ENCODE results near the gene TAC4. TPM values are rescaled to one million over a fixed set of nuclear protein-coding genes. Genes with fewer than 3 reads are reported as not detected.

Gene TAC4
- total and polyA plus RNA-seq, 2 donors (not counting 1 experiment from before 2014, with no cell fraction given): not detected

- TF ChIP-seq EZH2 (IDR thresholded peaks at IDR 0.05; ENCODE audit: borderline replicate concordance, insufficient read depth, low read depth, low read length, poor library complexity, severe bottlenecking): no peak
- TF ChIP-seq, protein P1, sequence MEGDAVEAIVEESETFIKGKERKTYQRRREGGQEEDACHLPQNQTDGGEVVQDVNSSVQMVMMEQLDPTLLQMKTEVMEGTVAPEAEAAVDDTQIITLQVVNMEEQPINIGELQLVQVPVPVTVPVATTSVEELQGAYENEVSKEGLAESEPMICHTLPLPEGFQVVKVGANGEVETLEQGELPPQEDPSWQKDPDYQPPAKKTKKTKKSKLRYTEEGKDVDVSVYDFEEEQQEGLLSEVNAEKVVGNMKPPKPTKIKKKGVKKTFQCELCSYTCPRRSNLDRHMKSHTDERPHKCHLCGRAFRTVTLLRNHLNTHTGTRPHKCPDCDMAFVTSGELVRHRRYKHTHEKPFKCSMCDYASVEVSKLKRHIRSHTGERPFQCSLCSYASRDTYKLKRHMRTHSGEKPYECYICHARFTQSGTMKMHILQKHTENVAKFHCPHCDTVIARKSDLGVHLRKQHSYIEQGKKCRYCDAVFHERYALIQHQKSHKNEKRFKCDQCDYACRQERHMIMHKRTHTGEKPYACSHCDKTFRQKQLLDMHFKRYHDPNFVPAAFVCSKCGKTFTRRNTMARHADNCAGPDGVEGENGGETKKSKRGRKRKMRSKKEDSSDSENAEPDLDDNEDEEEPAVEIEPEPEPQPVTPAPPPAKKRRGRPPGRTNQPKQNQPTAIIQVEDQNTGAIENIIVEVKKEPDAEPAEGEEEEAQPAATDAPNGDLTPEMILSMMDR (IDR thresholded peaks at IDR 0.05): no peak
- intact Hi-C loops (cut with micrococcal nuclease): loop anchor here (10.0 kb wide), 1 partner anchor 435 kb away; no protein-coding TSS in a partner anchor
- ATAC-seq (ENCODE audit: low read depth) (no peak), DNase-seq (no peak)
- Mint-ChIP-seq H3K27ac (no peak overlapping the region), H3K9me3 (ENCODE audit: insufficient read depth) (no peaks in the 10 kb centered on the region), H3K4me3 (no peak overlapping the region), H3K4me1 (peaks cover 3% of the 10 kb centered on the region), H3K27me3 (peaks cover 40% of the 10 kb centered on the region)
- H3K36me3 ChIP-seq (replicated peaks in 1 of 2; ENCODE audit: control extremely low read depth in 1 of 2, control insufficient read depth in 1 of 2, extremely low read depth in 1 of 2, insufficient read depth in 2 of 2, low read length in 1 of 2): no peaks in the 10 kb centered on the region
- H3K4me2 ChIP-seq (replicated peaks; ENCODE audit: low read depth, low read length, poor library complexity, severe bottlenecking): no peak overlapping the region
- H3K27ac ChIP-seq (ENCODE audit: low read length in 2 of 2): no peak overlapping the region
- POLR2A ChIA-PET: interaction anchor here (0.6 kb wide), 1 partner anchor 30 kb away, joined by 9 read pairs; no protein-coding TSS in a partner anchor
- CTCF ChIA-PET: interaction anchor here (0.8 to 8.3 kb wide), 9 partner anchors 9 to 436 kb away, joined by 3 to 186 read pairs (median 4); partner anchors contain the start of gene DLX3
- H3K4me3 ChIP-seq (ENCODE audit: control extremely low read depth in 1 of 5, extremely low read depth in 1 of 5, insufficient read depth in 1 of 5, low read depth in 2 of 5, low read length in 4 of 5): no peak overlapping the region
- H4K20me1 ChIP-seq (ENCODE audit: control insufficient read depth, insufficient read depth, low read length, poor library complexity, severe bottlenecking): no peaks in the 10 kb centered on the region
- H3K9me3 ChIP-seq (ENCODE audit: control extremely low read depth in 1 of 3, control insufficient read depth in 2 of 3, insufficient read depth in 1 of 3, low read length in 2 of 3): peaks cover 0 to 2% (median 0%) of the 10 kb centered on the region in 3 donors
- WGBS (ENCODE audit: insufficient coverage): 71% methylated on average over 17 of the region's 20 CpGs
- H2AFZ ChIP-seq (ENCODE audit: insufficient read depth, low read depth, low read length, poor library complexity, severe bottlenecking): no peak overlapping the region
- H3K79me2 ChIP-seq (ENCODE audit: control insufficient read depth, insufficient read depth, low read length): no peaks in the 10 kb centered on the region
- no peaks in the 10 kb centered on the region for H3K4me1 ChIP-seq (ENCODE audit: control insufficient read depth in 2 of 2, insufficient read depth in 2 of 2, low read length in 2 of 2)
- no peak overlapping the region for H3K9ac ChIP-seq (ENCODE audit: low read length)
- H3K27me3 ChIP-seq (replicated peaks in 1 of 4; ENCODE audit: control extremely low read depth in 1 of 4, control insufficient read depth in 3 of 4, insufficient read depth in 4 of 4, low read length in 3 of 4): peaks cover 0 to 31% (median 3%) of the 10 kb centered on the region in 4 experiments
Measured at GRCh38 chr17:49859991-49860953, 12.4 kb upstream of the TAC4 start.

DNA sequence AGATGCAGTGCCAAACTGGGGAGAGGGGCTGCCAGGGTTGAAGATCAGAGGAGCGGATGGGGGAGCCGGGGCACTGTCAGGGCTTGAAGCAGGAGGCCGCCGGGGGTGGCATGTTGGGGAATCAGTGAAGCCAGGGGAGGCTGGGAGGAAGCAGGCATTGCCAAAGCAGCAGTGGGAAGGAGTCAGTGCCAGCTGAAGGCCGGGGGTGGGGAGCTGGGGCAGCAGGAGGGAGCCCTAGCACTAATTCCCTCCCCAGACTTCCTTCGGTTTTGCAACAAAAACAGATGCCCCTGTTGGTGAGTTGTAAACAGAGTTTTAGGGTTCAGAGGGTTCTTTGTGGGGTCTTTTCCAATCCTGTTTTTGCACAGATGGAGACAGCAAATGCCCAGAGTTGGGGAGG is 10.9 kb upstream of the TAC4 start:
- TF ChIP-seq, protein P1 (IDR thresholded peaks at IDR 0.05): no peak
- no peak for TF ChIP-seq EZH2 (IDR thresholded peaks at IDR 0.05; ENCODE audit: borderline replicate concordance, insufficient read depth, low read depth, low read length, poor library complexity, severe bottlenecking)
- H3K9ac ChIP-seq (ENCODE audit: low read length): no peak overlapping the region
- no peak for DNase-seq
- no peaks in the 10 kb centered on the region for H3K36me3 ChIP-seq (replicated peaks in 1 of 2; ENCODE audit: control extremely low read depth in 1 of 2, control insufficient read depth in 1 of 2, extremely low read depth in 1 of 2, insufficient read depth in 2 of 2, low read length in 1 of 2)
- Mint-ChIP-seq H3K4me1 (peaks cover 3% of the 10 kb centered on the region), H3K9me3 (ENCODE audit: insufficient read depth) (no peaks in the 10 kb centered on the region), H3K27ac (no peak overlapping the region), H3K27me3 (peaks cover 41% of the 10 kb centered on the region), H3K4me3 (no peak overlapping the region)
- H2AFZ ChIP-seq (ENCODE audit: insufficient read depth, low read depth, low read length, poor library complexity, severe bottlenecking): no peak overlapping the region
- H3K4me2 ChIP-seq (replicated peaks; ENCODE audit: low read depth, low read length, poor library complexity, severe bottlenecking): no peak overlapping the region
- no peak for ATAC-seq (ENCODE audit: low read depth)
- H3K27me3 ChIP-seq (replicated peaks in 1 of 4; ENCODE audit: control extremely low read depth in 1 of 4, control insufficient read depth in 3 of 4, insufficient read depth in 4 of 4, low read length in 3 of 4): peaks cover 0 to 33% (median 3%) of the 10 kb centered on the region in 4 experiments
- H3K27ac ChIP-seq (ENCODE audit: low read length in 2 of 2): no peak overlapping the region
- WGBS (ENCODE audit: insufficient coverage): 31% methylated on average over 4 of the region's 6 CpGs
- CTCF ChIA-PET: interaction anchor here (8.3 kb wide), 1 partner anchor 138 kb away, joined by 186 read pairs; the partner anchor contains the start of gene DLX3
- H3K4me3 ChIP-seq (ENCODE audit: control extremely low read depth in 1 of 5, extremely low read depth in 1 of 5, insufficient read depth in 1 of 5, low read depth in 2 of 5, low read length in 4 of 5): no peak overlapping the region
- intact Hi-C loops (cut with micrococcal nuclease): no loop called here
- no peaks in the 10 kb centered on the region for H3K79me2 ChIP-seq (ENCODE audit: control insufficient read depth, insufficient read depth, low read length)
- H3K9me3 ChIP-seq (ENCODE audit: control extremely low read depth in 1 of 3, control insufficient read depth in 2 of 3, insufficient read depth in 1 of 3, low read length in 2 of 3): peaks cover 0 to 2% (median 0%) of the 10 kb centered on the region in 3 donors
- no peaks in the 10 kb centered on the region for H4K20me1 ChIP-seq (ENCODE audit: control insufficient read depth, insufficient read depth, low read length, poor library complexity, severe bottlenecking)
- H3K4me1 ChIP-seq (ENCODE audit: control insufficient read depth in 2 of 2, insufficient read depth in 2 of 2, low read length in 2 of 2): no peaks in the 10 kb centered on the region
- POLR2A ChIA-PET: no interaction called here

Measured in B cell (primary cell).